CD4-positive, alpha-beta memory T cell (primary cell): ENCODE measurements around the gene SOX8. TPM values are rescaled to one million over a fixed set of nuclear protein-coding genes. Genes with fewer than 3 reads are reported as not detected.
"Not testable (repeated sequence)": the region's sequence is repeated elsewhere in the genome, so short reads cannot be mapped to it uniquely, and the experiment has no call there.

Source experiments
- CTCF ChIA-PET: fragments of 350-600 bp; sonication (Branson Sonifier 250); formaldehyde crosslinking; loops from one replicate; lab custom pipeline; 2021; ENCODE audit warnings: inconsistent platforms; ENCODE audit not compliant: partially characterized antibody; lab: Charles Lee
- POLR2A ChIA-PET: fragments of 350-600 bp; sonication (Branson Sonifier 250); formaldehyde crosslinking; loops from one replicate; lab custom pipeline; 2021; ENCODE audit not compliant: partially characterized antibody; lab: Charles Lee
- DNase-seq, 5 donors: peaks; one replicate each; pipeline versions ENCODE4 v3.0.0 to v3.0.0-alpha.2; 2020 to 2022; ENCODE audit warnings: mixed read lengths in 1 of 5
- H3K27ac ChIP-seq: one replicate; pipeline ENCODE4 v1.7.0; 2013; ENCODE audit warnings: low read depth, low read length
- H3K27me3 ChIP-seq: 2 replicates; pipeline ENCODE4 v1.7.0; 2013; ENCODE audit warnings: mild to moderate bottlenecking, low read length, moderate library complexity; ENCODE audit not compliant: insufficient read depth
- H3K36me3 ChIP-seq: 2 replicates; pipeline ENCODE4 v1.7.0; 2013; ENCODE audit warnings: mild to moderate bottlenecking, low read length, moderate library complexity; ENCODE audit not compliant: insufficient read depth
- H3K4me1 ChIP-seq: 2 replicates; pipeline ENCODE4 v1.7.0; 2013; ENCODE audit warnings: mild to moderate bottlenecking, low read length, moderate library complexity; ENCODE audit not compliant: insufficient read depth
- H3K4me3 ChIP-seq, 2 donors: one replicate each; pipeline ENCODE4 v1.7.0; 2013; ENCODE audit warnings: low read length in 2 of 2, mild to moderate bottlenecking in 1 of 2
- H3K9me3 ChIP-seq, 2 donors: one replicate each; pipeline ENCODE4 v1.7.0; 2013; ENCODE audit warnings: low read length in 2 of 2, control low read depth in 1 of 2; ENCODE audit not compliant: control insufficient read depth in 1 of 2
- H3K27ac Mint-ChIP-seq, 7 donors: one replicate each; pipeline ENCODE4 v1.8.0; 2020 to 2021; ENCODE audit warnings: mixed read lengths in 7 of 7, mild to moderate bottlenecking in 6 of 7, inconsistent platforms in 3 of 7, moderate library complexity in 3 of 7
- H3K27me3 Mint-ChIP-seq, 2 donors: one replicate each; pipeline ENCODE4 v1.8.0; 2020 to 2021; ENCODE audit warnings: mixed read lengths in 2 of 2
- H3K36me3 Mint-ChIP-seq, 2 donors: one replicate each; pipeline ENCODE4 v1.8.0; 2020 to 2021; ENCODE audit warnings: mixed read lengths in 2 of 2, inconsistent platforms in 1 of 2, mild to moderate bottlenecking in 1 of 2
- H3K4me1 Mint-ChIP-seq, 4 donors: one replicate each; pipeline ENCODE4 v1.8.0; 2020 to 2021; ENCODE audit warnings: mixed read lengths in 4 of 4, mild to moderate bottlenecking in 1 of 4
- H3K4me3 Mint-ChIP-seq, 8 donors: one replicate each; pipeline ENCODE4 v1.8.0; 2020 to 2021; ENCODE audit warnings: mixed read lengths in 8 of 8, mild to moderate bottlenecking in 7 of 8, moderate library complexity in 6 of 8, inconsistent platforms in 3 of 8
- H3K9me3 Mint-ChIP-seq, 8 donors: one replicate each; pipeline ENCODE4 v1.8.0; 2020 to 2021; ENCODE audit warnings: mixed read lengths in 8 of 8, mild to moderate bottlenecking in 5 of 8, inconsistent platforms in 3 of 8, moderate library complexity in 1 of 8
- intact Hi-C: fragments of 100-400 bp; cut with micrococcal nuclease; formaldehyde crosslinking; loops from one replicate; pipeline ENCODE4 v1.15.1; 2023
- polyA plus RNA-seq, 2 donors: library from polyadenylated mRNA; unstranded; fragments of 300-500 nt; fragmentation: Illumina TruSeq; gene quantifications; one replicate each; pipeline ENCODE4 v1.2.3, GENCODE V29; 2021
- total RNA-seq, 2 experiments: library from RNA; stranded (reverse); gene quantifications; one replicate each; pipeline ENCODE4 v1.2.3, GENCODE V29; 2021

SOX8 gene
- total and polyA plus RNA-seq, 4 experiments from 2014 or later, result 0.47 to 3.4 (median 2.4) TPM

GRCh38 chr16:946048-946395, 35.5 kb upstream of the SOX8 start:
- H3K36me3 ChIP-seq, result peaks cover 9% of the 10 kb centered on the region
- Mint-ChIP-seq H3K27me3 (no peaks in the 10 kb centered on the region), H3K36me3 (peaks cover 40 to 47% of the 10 kb centered on the region in 2 donors), H3K4me1 (peaks cover 0 to 3% (median 0%) of the 10 kb centered on the region in 4 donors), H3K9me3 (peaks cover 0 to 25% (median 19%) of the 10 kb centered on the region in 8 donors), H3K27ac (no peak overlapping the region), H3K4me3 (no peak overlapping the region)
- H3K27ac ChIP-seq, result no peak overlapping the region
- no peaks in the 10 kb centered on the region for H3K4me1 ChIP-seq
- DNase-seq, result no peak
- no peak overlapping the region for H3K4me3 ChIP-seq
- ChIA-PET POLR2A (interaction anchor here (1.3 kb wide), 1 partner anchor 19 kb away, joined by 4 read pairs; no protein-coding TSS in a partner anchor), CTCF (no interaction called here)
- H3K9me3 ChIP-seq, result peaks cover 0 to 10% of the 10 kb centered on the region in 2 donors
- intact Hi-C loops, result no loop called here
- H3K27me3 ChIP-seq, result no peaks in the 10 kb centered on the region

GRCh38 chr16:947255-947921, 34.2 kb upstream of the SOX8 start:
- intact Hi-C loops, result no loop called here

GRCh38 chr16:947922-948303, 33.7 kb upstream of the SOX8 start:
- H3K27me3 ChIP-seq, H3K4me1 Mint-ChIP-seq, H3K27ac ChIP-seq, H3K4me3 Mint-ChIP-seq, H3K27ac Mint-ChIP-seq, intact Hi-C loops, H3K4me1 ChIP-seq, DNase-seq, H3K9me3 ChIP-seq, H3K27me3 Mint-ChIP-seq, H3K9me3 Mint-ChIP-seq, CTCF ChIA-PET, H3K4me3 ChIP-seq, POLR2A ChIA-PET: not testable (repeated sequence)
- H3K36me3 ChIP-seq, result peaks cover 23% of the 10 kb centered on the region
- H3K36me3 Mint-ChIP-seq, result peaks cover 34 to 40% of the 10 kb centered on the region in 2 donors

More at GRCh38 chr16:947255-947921, 34.2 kb upstream of the SOX8 start:
- peaks cover 0 to 15% (median 8%) of the 10 kb centered on the region in 8 donors for H3K9me3 Mint-ChIP-seq
- ChIA-PET POLR2A (no interaction called here), CTCF (no interaction called here)
- no peaks in the 10 kb centered on the region for H3K4me1 ChIP-seq
- peaks cover 0 to 5% (median 2%) of the 10 kb centered on the region in 4 donors for H3K4me1 Mint-ChIP-seq
- no peak overlapping the region for H3K27ac Mint-ChIP-seq
- DNase-seq, result no peak
- peaks cover 36 to 43% of the 10 kb centered on the region in 2 donors for H3K36me3 Mint-ChIP-seq
- H3K36me3 ChIP-seq, result peaks cover 23% of the 10 kb centered on the region
- no peaks in the 10 kb centered on the region for H3K27me3 ChIP-seq
- H3K27ac ChIP-seq, result no peak overlapping the region
- no peaks in the 10 kb centered on the region for H3K27me3 Mint-ChIP-seq
- peaks cover 0 to 3% of the 10 kb centered on the region in 2 donors for H3K9me3 ChIP-seq
- no peak overlapping the region for H3K4me3 ChIP-seq
- no peak overlapping the region for H3K4me3 Mint-ChIP-seq

- H3K27ac Mint-ChIP-seq, H3K9me3 Mint-ChIP-seq, CTCF ChIA-PET, POLR2A ChIA-PET, H3K4me1 ChIP-seq, H3K27ac ChIP-seq, H3K27me3 Mint-ChIP-seq, H3K27me3 ChIP-seq, DNase-seq, H3K9me3 ChIP-seq, H3K4me1 Mint-ChIP-seq, H3K4me3 Mint-ChIP-seq, intact Hi-C loops, H3K4me3 ChIP-seq: not testable (repeated sequence)
- peaks cover 24% of the 10 kb centered on the region for H3K36me3 ChIP-seq
- H3K36me3 Mint-ChIP-seq, result peaks cover 32 to 37% of the 10 kb centered on the region in 2 donors
Observed at GRCh38 chr16:948767-949166, 32.8 kb upstream of the SOX8 start.

GRCh38 chr16:950733-951573, 30.6 kb upstream of the SOX8 start:
- H3K9me3 Mint-ChIP-seq, H3K4me3 Mint-ChIP-seq, H3K27me3 ChIP-seq, intact Hi-C loops, DNase-seq, H3K9me3 ChIP-seq, CTCF ChIA-PET, H3K4me1 ChIP-seq, H3K4me3 ChIP-seq, H3K27me3 Mint-ChIP-seq, POLR2A ChIA-PET, H3K27ac ChIP-seq: not testable (repeated sequence)
- Mint-ChIP-seq H3K27ac (peak overlapping the region in 1 of 7 donors; percentile 57), H3K36me3 (peaks cover 19 to 28% of the 10 kb centered on the region in 2 donors), H3K4me1 (peaks cover 0 to 19% (median 7%) of the 10 kb centered on the region in 4 donors)
- H3K36me3 ChIP-seq, result peaks cover 31% of the 10 kb centered on the region

- H3K4me3 Mint-ChIP-seq, result no peak overlapping the region
- H3K9me3 Mint-ChIP-seq, result no peaks in the 10 kb centered on the region
- H3K27ac ChIP-seq, result no peak overlapping the region
- H3K27me3 ChIP-seq, result no peaks in the 10 kb centered on the region
- peak overlapping the region in 1 of 7 donors; percentile 57 for H3K27ac Mint-ChIP-seq
- peaks cover 28% of the 10 kb centered on the region for H3K36me3 ChIP-seq
- H3K4me1 ChIP-seq, result no peaks in the 10 kb centered on the region
- no peak for DNase-seq
- H3K4me1 Mint-ChIP-seq, result peaks cover 0 to 22% (median 10%) of the 10 kb centered on the region in 4 donors
- H3K36me3 Mint-ChIP-seq, result peaks cover 15 to 23% of the 10 kb centered on the region in 2 donors
- intact Hi-C loops, result no loop called here
- no peak overlapping the region for H3K4me3 ChIP-seq
- no peaks in the 10 kb centered on the region for H3K9me3 ChIP-seq
- ChIA-PET POLR2A (interaction anchor here (2.9 kb wide), 1 partner anchor 12 kb away, joined by 11 read pairs; no protein-coding TSS in a partner anchor), CTCF (no interaction called here)
- no peaks in the 10 kb centered on the region for H3K27me3 Mint-ChIP-seq
Observed at GRCh38 chr16:951660-952301, 29.8 kb upstream of the SOX8 start.

- Mint-ChIP-seq H3K4me1 (peaks cover 1 to 24% (median 10%) of the 10 kb centered on the region in 4 donors), H3K9me3 (no peaks in the 10 kb centered on the region), H3K27ac (peak overlapping the region in 1 of 7 donors; percentile 36), H3K4me3 (no peak overlapping the region), H3K27me3 (no peaks in the 10 kb centered on the region), H3K36me3 (peaks cover 14 to 20% of the 10 kb centered on the region in 2 donors)
- Histone ChIP-seq H3K36me3 (peaks cover 23% of the 10 kb centered on the region), H3K9me3 (no peaks in the 10 kb centered on the region), H3K4me1 (no peaks in the 10 kb centered on the region), H3K27me3 (no peaks in the 10 kb centered on the region), H3K4me3 (no peak overlapping the region), H3K27ac (no peak overlapping the region)
- POLR2A ChIA-PET, result interaction anchor here (2.9 kb wide), 1 partner anchor 12 kb away, joined by 11 read pairs; no protein-coding TSS in a partner anchor
- CTCF ChIA-PET, result no interaction called here
- intact Hi-C loops, result no loop called here
- no peak for DNase-seq
Observed at GRCh38 chr16:952321-952720, 29.2 kb upstream of the SOX8 start.
